Stimulated activated CD8-positive, alpha-beta memory T cell treated with anti-CD3 and anti-CD28 coated beads, Interleukin-12 subunit alpha, Interleukin-12 subunit beta, amount 100 ng/mL, for 24 hours (primary cell): Measurements from ENCODE around the gene IRX4.

Experiments used
- DNase-seq: peaks from one replicate; pipeline ENCODE4 v3.0.0-alpha.2; 2020; ENCODE audit errors: extremely low read depth

The IRX4 gene

DNA sequence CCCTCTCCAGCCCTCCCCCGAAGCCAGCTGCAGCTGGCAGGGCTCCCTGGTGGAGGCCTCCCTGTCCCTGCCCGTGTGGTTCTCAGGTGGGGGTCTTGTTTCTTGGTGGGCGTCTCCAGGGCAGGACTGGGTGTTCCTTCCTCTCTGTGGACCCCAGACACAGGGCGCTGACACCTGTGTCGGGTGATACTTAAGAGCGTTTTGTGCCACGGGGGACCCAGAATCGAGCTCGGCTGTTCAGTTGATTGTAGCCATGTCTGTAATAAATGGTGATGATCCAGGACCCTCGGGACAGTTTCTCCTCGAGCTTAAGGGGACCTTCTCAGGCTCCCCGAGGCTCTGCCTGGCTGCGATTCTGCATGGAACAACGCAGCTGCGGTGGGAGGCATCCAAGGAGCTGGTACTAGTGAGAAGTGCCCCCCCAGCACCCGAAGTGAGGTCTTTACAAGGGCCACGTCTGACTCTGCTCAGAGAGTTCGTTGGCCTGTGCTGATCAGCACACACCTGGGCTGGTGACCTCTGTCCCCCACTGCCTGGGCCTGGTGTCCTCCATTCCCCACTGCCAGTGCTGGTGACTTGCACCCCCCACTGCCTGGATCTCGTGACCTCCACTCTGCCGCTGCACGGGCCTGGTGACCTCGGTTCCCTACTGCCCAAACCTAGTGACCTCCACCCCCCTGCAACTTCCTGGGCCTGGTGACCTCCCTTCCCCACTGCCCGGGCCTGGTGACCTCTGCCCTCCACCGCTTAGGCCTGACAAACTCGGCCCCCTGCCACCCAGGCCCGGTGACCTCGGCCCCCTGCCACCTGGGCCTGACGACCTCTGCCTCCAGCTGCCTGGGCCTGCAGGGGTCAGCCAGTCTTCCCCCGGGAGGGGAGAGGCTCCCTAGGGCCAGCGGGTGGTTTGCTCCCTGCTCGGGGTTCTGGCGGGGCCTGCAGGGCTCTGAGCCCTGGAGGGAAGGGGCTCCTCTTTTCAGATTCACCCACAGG lies 45.5 kb downstream of the IRX4 start:
- no peak for DNase-seq

DNA sequence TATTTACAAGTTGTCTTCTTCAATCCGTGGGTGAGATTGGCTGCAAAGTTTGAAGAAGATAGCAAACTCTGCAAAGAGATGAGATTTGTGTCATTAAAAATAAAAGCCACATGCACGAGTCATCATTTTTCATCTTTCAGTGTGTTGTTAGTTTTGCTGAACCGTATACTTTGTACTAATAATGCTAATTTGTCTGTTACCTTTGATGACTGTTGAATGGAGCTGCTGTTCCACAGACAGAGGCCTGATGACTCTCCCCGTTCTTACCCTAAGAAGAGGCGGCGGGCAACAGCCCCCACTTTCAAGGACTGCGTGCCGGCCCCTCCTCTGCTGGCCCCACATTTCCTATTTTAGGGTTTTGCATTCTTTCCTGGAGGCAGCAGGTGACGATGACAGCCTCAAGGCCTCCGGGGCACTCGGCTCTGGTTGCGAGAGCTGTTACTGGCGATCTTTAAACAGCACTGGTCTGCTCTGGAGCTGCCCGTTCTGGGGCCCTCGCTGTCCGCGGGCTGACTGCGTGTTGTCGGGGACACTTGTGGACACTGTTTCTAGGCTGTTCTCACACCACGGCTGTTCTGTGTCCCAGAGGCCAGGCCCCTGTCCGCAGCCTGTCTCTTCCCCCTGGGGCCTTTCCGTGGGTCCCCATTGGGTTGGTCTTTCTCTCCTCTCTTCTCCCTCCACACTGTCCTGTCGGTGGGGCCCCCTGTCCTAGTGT lies 46.4 kb downstream of the IRX4 start:
- DNase-seq = no peak

DNA sequence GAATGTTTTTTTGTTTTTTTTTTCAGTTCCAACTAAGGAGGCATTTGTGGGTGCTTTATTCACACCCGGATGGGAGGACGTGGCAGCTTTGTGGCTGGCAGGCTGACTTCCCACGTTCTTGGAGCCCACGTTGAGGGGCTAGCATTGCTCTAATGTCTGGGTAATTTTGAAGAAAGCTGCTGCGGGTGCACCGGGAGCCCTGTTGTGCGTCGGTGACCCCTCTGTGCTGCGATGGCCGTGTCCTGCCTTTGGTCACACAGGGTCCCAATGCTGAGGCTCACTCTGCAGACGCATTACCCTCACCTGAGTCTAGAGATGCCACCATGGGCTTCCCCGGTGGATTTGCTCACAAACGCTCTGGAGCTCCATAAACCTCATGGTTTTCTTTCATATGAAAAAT lies 47.3 kb downstream of the IRX4 start:
- DNase-seq = no peak

DNA sequence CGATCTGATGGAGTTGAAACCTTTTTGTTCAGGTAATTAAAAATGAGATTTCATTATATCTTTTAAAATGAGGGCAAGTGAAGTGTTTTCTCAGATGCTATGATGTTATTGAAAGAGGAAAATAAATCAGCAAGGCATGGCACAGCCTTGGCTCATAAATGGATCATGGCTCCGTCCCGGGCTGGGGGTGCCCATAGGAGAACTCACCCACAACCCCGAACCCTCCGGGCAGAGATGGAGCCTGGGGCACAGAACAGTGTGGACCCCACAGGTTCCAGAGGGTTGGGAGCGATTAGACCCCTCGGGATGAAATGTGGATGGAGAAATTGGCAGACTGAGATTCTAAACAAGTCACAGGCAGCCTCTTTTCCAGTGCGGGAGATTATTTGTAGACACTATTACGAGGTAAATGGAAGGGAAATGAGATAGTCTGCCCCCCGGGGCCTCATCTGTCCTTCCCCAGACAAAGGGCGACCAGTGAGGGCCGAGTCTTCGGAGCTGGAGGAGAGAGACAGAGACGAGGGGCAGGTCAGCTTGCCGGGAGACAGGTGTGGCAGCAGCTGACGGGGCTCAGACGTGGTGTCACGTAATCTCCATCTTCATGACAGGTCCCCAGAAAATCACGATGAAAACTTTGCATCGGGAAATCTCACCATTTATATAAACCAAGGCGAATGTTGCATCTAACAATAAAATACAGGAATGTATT lies 47.9 kb downstream of the IRX4 start:
- no peak for DNase-seq

DNA sequence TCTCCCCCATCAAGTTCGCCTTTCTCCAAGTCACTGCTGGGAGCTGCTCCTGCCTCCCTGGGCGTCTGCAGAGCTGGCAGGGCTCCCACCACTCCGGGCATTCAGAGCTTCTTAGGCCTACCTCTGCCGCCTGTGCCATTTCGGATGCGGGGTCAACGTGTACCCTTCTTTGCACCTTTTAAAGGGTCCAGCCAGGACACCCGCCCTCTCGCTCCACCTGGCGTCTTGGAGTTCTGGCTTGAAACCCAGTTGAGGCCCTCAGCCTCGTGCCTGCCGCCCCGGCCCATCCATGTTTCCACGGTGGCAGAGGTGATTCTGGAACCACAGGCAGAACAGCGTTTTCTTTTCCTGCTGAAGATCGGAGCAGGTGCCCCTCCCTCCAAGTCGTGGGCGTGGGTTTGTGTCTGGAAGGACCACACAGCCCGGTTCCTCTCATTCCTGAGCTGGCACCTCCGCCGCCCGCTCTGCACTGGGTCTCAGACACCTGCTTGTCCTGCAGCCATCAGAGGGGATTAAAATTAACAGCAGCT lies 48.6 kb downstream of the IRX4 start:
- DNase-seq = no peak

DNA sequence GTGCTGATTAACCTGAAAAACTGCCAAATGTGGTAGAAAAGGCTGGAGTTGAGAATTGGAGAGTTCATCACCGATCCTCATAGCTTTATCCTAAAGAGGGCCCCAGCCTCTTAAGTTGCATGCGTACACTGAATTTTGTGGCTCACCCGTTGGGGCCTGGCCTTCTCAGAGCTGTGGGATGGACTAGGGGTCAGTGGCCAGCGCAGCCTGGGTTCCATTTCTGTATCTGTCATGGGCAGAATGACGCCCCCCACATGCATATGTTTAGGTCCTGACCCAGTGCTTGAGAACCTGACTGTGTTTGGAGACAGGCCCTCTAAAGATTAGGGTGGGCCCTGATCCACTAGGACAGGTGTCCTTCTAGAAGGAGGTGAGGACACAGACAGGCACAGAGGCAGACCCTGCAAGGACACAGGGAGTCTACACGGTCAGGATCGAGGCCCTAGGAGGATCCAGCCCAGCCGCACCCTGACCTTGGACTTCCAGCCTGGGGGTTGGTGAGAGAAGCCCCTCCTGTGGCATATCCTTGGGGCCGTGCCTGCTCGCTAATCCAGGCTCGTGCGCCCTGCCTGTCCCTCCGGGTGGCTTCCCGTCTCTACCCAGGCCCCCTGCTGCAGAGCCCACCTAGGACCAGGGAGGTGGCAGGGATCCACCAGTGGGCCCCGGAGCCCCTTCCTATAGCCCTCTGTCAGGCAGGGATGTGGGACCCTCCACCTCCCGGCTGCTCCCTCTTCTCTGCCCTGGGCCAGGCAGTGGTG lies 49.3 kb downstream of the IRX4 start:
- no peak for DNase-seq

DNA sequence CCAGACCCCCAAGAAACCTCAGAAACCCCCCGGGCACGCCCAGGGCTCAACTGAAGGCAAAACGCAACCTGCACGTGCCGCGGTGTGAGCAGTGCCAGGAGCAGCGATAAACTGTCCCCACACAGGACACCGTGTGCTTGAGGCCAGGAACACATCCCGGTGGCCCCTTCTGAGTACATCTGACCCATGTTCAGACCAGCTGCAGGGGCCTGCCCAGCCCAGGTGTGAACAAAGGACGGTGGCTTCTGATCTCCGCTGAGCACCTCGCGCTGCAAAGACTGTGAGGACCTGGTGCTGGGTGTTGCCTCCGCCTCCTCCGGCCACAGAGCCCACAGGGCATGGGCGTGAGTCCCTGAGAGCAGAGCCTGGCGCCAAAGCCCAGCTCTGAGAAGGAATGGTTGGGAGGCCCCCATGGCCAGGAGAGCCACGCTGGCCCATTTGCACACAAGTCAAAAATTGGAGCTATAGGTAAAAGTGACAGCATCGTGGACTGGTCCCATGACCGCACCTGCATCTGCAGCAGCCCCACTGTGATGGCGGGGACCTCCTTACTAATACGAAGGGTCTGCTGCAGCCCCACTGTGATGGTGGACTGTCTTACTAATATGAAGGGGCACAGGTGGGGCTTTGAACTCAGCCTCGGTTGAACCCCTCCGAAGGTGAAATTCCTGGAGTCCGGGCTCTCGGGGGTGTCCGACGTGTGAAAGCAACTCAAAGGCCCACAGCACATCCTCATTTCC lies 50.0 kb downstream of the IRX4 start:
- no peak for DNase-seq

DNA sequence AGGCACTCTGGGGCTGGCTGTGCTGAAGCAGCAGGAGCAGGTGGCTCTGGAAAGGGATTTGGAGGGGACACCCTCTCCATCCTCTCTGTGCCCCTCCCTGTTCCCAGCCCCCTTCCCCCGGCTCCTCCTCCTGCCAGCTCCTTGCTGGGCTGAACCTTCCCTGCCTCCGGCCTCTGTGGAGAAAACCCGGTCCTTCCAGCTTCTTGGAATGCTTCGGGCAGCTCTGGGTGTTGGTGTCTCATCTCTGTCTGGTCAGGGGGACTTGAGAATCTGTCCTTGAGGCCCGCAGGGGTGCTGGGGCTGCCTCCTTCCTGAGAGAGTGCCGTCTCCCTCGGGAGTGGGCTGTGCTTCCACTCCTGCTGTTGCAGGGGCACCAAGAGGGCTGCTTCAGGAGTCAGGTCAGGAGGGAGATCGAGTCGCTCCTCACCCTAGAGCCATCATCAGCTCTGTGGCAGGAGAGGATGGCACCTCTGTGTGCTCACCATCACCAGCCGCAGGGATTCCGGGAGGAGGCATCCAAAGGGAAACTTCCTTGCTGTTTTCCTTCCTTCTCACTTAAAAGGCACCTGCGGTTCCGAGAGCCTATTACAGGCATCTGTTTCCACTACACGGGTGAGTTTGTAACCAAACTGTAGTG lies 50.9 kb downstream of the IRX4 start:
- DNase-seq = no peak

DNA sequence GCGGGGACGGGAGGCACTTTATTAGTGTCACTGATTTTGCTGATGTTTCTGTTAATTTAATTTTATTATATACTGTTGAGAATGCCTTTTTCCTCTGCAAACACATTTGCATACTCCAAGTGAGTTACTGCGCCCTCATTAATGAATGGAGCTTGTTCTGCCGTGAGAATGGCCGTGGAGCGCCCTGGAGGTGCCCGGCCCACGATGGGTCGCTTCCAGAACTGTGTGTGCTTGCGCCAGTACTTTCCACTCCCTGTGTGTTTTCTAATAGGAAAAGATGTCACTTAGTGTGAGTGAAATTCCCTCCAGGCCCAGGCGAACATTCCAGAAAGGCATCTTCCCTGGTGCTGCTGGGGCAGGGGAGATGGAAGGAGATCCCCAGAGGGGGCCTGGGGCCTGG lies 51.5 kb downstream of the IRX4 start:
- no peak for DNase-seq

DNA sequence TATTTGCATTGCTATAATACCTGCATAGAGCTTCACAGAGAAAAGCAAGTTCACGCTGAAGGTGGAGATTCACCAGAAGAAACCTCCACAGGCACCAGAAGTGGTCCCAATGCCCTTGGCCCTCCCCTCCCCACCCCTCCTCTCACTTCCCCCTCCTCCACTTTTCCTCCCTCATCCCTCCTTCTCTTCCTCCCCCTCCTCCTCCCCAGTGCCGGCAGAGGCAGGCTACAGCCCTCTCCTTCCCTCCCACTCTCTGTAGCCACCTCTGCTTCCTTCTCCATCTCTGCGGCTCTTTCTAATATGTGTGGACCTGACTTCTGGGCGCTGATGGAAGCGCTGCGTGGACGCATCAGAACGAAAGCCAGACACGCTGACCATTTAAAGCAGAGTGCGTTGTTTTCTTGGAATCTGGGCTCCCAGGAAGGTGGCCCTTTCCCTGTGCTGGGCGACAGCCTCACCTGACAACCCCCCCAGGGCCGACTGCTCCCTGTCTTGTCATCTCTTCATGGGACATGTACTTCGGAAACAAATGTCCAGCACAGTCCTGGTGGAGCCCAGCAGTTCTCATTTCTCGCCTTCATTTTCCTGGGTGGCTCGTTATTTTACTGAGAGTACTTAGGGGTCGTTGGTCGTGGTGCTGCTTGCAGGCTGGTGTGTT lies 52.0 kb downstream of the IRX4 start:
- no peak for DNase-seq

DNA sequence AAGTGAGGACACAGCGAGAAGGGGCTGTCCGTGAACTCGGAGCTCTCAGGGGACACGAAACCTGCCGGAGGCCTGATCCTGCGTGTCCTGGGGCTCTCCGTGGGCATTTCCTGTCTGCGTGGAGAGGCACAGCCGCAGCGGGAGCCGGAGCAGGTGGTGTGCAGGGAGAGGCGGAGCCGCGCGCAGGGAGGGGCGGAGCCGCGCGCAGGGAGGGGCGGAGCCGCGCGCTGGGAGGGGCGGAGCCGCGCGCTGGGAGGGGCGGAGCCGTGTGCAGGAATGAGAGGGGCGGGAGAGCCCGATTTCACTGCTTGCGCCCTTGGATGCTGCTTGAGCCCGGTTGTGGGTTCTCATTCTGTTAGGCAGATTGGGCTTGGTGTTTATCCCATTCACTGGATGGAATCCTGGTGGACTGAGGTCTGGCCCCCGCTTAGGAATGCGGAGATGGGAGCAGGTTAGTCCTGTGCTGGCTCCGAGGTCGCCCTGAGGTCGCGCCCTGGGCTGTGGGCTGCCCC lies 54.8 kb downstream of the IRX4 start:
- no peak for DNase-seq
